ENCODE data around the gene MEDAG.

Gene MEDAG

DNA sequence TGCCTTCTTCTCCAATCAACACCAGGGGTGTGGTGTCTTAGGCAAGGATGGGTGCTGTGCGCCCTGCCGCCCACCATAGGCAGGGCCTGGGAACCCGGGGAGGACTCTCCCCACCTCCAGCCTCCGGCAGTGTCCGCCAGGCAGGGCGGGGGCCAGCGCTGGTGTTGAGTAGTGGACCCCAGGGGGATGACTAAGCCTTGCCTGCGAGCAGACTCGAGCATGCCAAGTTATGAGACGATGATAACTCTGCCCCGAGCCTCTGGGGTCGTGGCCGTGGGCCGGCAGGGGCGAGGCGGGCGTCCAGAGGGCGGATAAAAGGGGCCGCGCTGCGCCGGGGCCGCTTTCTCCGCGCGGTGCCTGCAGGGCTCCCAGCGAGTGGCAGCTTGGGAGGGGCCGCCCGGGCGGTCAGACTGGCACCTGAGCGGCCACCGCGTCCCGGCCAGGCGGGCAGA is at the start of gene MEDAG:
Gene MEDAG, plus strand, starts transcription at position 340 of the 452 bp plus-strand sequence. CDS start 245 bp downstream, outside the sequence.
- no peak within 1 kb of the TSS for H3K27ac ChIP-seq
- no peak for TF ChIP-seq ZFX (IDR thresholded peaks at IDR 0.05)
- TF ChIP-seq, protein P1, sequence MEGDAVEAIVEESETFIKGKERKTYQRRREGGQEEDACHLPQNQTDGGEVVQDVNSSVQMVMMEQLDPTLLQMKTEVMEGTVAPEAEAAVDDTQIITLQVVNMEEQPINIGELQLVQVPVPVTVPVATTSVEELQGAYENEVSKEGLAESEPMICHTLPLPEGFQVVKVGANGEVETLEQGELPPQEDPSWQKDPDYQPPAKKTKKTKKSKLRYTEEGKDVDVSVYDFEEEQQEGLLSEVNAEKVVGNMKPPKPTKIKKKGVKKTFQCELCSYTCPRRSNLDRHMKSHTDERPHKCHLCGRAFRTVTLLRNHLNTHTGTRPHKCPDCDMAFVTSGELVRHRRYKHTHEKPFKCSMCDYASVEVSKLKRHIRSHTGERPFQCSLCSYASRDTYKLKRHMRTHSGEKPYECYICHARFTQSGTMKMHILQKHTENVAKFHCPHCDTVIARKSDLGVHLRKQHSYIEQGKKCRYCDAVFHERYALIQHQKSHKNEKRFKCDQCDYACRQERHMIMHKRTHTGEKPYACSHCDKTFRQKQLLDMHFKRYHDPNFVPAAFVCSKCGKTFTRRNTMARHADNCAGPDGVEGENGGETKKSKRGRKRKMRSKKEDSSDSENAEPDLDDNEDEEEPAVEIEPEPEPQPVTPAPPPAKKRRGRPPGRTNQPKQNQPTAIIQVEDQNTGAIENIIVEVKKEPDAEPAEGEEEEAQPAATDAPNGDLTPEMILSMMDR (conservative IDR thresholded peaks at IDR 0.05) = no peak

DNA sequence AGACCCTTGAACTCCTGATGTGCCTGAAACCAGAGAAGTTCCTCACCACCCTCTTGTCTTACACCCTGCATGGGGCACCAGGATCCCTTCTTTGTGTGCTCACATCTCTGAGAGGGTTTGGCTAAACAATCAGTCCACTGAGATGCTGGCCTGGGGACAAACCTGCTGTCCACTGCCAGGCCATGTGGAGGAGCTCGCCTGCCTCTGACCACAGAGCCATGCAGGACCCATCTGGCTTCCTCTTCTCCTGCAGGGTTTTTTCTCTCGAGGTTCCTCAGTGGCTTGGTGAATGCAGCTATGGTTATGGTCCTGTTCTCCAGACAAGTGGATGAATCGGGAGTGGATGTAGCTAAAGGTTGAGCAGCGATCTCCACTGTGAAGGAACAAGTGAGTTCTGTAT is 49.1 kb upstream of the MEDAG start:
- TF ChIP-seq, protein P1 (conservative IDR thresholded peaks at IDR 0.05) = no peak
- TF ChIP-seq ZFX (IDR thresholded peaks at IDR 0.05) = no peak
- H3K27ac ChIP-seq = no peak overlapping the region

DNA sequence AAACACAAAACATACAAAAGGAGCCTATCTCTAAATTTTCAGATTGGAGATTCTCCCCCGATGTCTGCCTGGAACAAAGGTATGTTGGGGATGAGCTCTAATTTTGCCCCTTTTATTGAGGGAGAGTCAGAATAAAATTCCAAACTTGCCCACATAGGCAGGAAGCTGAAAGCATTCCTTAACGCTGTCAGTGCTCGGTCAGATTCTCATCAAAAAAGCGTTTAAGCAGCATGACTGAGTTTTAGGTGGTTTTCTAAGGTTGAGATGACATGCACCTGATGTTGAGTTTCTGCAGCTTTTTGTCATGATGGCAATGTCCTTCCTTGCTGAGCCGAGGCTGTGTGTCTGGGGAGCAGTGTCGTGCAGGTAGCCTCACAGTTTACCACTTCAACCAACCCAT is 48.4 kb upstream of the MEDAG start:
- H3K27ac ChIP-seq = no peak overlapping the region
- TF ChIP-seq ZFX (IDR thresholded peaks at IDR 0.05) = no peak
- TF ChIP-seq, protein P1 (conservative IDR thresholded peaks at IDR 0.05) = no peak

DNA sequence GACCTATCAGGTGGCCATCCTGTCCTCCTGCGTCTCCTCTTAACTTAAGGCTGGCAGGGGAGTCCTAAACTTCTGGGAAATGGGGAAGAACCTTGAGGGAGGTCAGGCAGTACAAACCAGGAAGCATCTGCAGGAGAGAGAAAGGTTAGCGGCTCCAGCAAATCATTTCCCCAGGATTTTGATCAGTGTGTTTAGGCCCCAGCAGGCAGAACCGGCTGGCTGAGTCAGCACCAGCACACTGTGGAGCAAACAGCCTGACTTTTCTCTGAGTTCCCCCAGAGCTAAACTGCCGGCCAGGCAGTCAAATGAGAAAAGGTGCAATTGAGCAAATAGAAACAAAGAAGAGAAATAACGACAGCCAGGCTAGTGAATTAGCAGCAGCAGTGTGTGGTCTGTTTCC is 46.7 kb upstream of the MEDAG start:
- TF ChIP-seq, protein P1 (conservative IDR thresholded peaks at IDR 0.05) = no peak
- TF ChIP-seq ZFX (IDR thresholded peaks at IDR 0.05) = no peak
- no peak overlapping the region for H3K27ac ChIP-seq

DNA sequence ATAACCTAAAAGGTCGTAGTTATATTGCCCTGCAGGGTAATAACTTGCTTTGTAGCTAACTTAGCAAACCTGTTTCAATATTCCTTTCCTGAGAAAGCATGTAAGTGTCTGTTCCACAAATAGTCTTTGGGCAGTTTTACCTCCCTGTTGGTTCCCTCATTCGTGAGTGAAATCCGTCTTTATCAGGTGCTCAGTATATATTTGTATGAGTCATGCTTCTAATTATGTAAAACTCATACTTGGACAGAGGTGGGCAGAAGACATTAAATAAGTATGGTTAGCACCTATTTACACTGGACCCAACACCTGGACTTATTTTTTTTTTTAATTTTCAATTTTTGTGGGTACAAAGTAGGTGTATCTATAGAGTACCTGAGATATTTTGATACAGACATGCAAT is 44.9 kb upstream of the MEDAG start:
- TF ChIP-seq ZFX (IDR thresholded peaks at IDR 0.05) = no peak
- TF ChIP-seq, protein P1 (conservative IDR thresholded peaks at IDR 0.05) = no peak
- no peak overlapping the region for H3K27ac ChIP-seq

DNA sequence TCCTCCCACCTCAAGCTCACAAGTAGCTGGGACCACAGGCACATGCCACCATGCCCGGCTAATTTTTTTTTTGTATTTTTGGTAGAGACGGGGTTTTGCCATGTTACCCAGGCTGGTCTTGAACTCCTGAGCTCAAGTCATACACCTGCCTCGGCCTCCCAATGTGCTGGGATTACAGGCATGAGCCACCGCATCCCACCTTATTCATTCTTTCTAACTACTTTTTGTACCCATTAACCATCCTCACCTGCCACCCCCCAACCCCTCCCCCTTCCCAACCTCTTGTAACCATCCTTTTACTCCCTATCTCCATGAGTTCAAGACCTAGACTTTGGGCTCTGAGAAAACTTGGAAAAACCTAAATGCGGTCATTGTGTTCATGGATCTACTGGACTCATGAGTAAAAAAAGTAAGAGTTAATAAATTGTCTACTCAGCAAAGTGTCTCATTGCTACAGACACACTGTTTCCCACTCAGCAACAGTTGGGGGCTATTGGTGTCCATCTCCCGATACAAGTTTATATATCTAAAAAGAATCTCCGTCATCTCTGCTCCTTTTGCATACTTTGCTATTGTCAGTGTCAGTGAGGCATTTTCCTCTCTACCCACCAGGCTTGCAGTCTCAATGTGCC is 44.1 kb upstream of the MEDAG start:
- TF ChIP-seq, protein P1 (conservative IDR thresholded peaks at IDR 0.05) = no peak
- no peak for TF ChIP-seq ZFX (IDR thresholded peaks at IDR 0.05)
- H3K27ac ChIP-seq = no peak overlapping the region

DNA sequence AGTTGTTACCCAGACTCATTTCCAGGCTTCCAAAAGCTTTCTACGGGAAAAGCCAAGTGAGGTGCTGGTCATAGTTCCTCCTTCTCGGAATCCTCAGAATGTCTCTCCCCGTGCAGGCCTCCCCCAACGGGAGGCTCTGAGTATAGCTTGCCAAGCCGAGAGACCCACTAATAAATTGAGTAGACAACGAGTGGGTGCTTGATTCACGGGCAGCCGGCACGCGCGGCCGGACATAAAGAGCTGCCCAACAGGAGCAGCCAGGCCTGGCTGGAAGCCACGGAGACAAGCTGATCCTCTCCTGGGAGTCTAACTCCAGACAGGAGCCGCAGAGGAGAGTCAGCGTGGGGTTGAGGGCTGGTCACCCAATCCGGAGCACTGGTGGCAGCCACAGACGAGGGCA is 43.4 kb upstream of the MEDAG start:
- TF ChIP-seq, protein P1 (conservative IDR thresholded peaks at IDR 0.05) = no peak
- no peak for TF ChIP-seq ZFX (IDR thresholded peaks at IDR 0.05)

More for the DNA sequence above, 43.4 kb upstream of the MEDAG start:
- no peak overlapping the region for H3K27ac ChIP-seq

Measured in C4-2B (cell line).